ENCODE data around the gene IKZF3.
"Not testable (repeated sequence)": the region's sequence is repeated elsewhere in the genome, so short reads cannot be mapped to it uniquely, and the experiment has no call there.

The IKZF3 gene

GRCh38 chr17:39716879-39717536 is 147.1 kb downstream of the IKZF3 start:
- no peak for DNase-seq (ENCODE audit: low read depth in 2 of 2)

DNA sequence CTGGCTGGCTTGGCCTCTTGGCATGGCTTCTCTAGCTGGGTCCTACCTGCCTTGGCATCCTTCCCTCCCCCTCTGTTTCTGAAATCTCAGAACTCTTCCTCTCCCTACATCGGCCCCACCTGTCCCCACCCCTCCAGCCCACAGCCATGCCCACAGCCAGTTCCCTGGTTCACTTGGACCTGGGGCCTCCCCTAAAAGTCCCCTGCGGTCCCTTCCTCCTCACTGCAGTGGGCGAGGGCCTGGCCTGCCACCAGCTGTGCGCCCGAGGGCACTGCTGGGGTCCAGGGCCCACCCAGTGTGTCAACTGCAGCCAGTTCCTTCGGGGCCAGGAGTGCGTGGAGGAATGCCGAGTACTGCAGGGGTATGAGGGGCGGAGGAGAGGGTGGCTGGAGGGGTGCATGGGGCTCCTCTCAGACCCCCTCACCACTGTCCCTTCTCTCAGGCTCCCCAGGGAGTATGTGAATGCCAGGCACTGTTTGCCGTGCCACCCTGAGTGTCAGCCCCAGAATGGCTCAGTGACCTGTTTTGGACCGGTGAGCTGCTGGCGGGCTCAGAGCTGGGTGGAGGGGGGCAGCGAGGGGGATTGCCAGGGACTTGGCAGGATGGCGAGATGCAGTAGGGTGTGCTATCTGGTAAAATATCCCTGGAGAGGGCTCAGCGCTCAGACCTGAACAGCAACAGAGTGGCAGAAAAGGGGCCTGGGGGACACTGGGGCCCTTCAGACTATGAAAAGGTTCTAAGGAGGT is 147.9 kb downstream of the IKZF3 start:
- no peak for DNase-seq (ENCODE audit: low read depth in 2 of 2)

DNA sequence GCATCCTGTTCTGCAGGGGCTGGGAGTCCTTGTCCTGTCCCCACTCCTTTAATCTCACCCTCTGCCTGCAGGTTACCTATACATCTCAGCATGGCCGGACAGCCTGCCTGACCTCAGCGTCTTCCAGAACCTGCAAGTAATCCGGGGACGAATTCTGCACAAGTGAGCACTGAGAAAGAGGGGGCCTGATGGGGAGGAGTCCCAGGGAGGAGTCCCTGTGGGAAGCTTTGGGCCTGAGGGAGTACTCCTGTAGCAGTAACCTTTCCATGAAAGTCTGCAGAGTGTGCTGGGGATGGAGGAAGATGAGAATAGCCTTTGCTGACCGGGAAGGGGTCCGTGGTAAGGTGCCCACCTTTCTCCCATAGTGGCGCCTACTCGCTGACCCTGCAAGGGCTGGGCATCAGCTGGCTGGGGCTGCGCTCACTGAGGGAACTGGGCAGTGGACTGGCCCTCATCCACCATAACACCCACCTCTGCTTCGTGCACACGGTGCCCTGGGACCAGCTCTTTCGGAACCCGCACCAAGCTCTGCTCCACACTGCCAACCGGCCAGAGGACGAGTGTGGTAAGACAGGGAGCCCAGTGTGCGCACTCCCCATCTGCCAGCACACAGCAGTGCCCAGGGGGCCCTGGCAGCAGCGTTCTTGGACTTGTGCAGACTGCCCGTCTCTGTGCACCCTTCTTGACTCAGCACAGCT is 148.6 kb downstream of the IKZF3 start:
- DNase-seq (ENCODE audit: low read depth in 2 of 2): no peak

GRCh38 chr17:39714234-39714633 is 149.9 kb downstream of the IKZF3 start:
- DNase-seq (ENCODE audit: low read depth in 2 of 2): no peak

GRCh38 chr17:39711851-39712250 is 152.3 kb downstream of the IKZF3 start:
- no peak for DNase-seq (ENCODE audit: low read depth in 2 of 2)

GRCh38 chr17:39711071-39711470 is 153.0 kb downstream of the IKZF3 start:
- not testable (repeated sequence) for DNase-seq (ENCODE audit: low read depth in 2 of 2)

GRCh38 chr17:39709998-39710964 is 153.8 kb downstream of the IKZF3 start:
- DNase-seq (ENCODE audit: low read depth in 2 of 2): no peak

GRCh38 chr17:39709319-39709997 is 154.7 kb downstream of the IKZF3 start:
- DNase-seq (ENCODE audit: low read depth in 2 of 2): no peak
